Measurements from ENCODE around the gene FARP1. TPM values are rescaled to one million over a fixed set of nuclear protein-coding genes. Genes with fewer than 3 reads are reported as not detected.
"Not testable (repeated sequence)": the region's sequence is repeated elsewhere in the genome, so short reads cannot be mapped to it uniquely, and the experiment has no call there.

The FARP1 gene
- total RNA-seq, 1 donor: 0.42 TPM

GRCh38 chr13:98261165-98261702 is 118.3 kb downstream of the FARP1 start:
- Histone ChIP-seq H3K27me3 (ENCODE audit: insufficient read depth, low read length) (no peaks in the 10 kb centered on the region), H3K9me3 (ENCODE audit: low read depth, low read length) (no peaks in the 10 kb centered on the region), H3K4me3 (ENCODE audit: low read length) (no peak overlapping the region), H3K4me1 (ENCODE audit: insufficient read depth, low read length) (no peaks in the 10 kb centered on the region)

DNA sequence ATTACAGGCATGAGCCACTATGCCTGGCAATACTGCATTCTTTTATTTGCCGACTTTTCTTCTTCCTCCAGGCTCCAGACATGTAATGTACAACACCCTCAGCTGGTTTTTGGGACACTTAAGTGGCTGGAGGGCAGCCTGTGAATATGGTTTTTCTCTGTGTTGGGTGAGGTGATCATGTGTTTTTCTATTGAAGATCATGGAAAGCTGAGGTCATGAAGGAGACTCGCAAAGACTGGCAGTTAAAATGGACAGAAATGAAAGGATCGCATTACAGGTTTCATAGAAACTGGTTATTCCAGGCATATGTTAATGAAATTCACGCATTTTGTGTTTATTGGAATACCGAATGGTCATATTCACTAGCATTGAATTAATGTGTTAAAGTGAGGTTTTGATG is 119.4 kb downstream of the FARP1 start:
- H3K4me3 ChIP-seq (ENCODE audit: low read length): no peak overlapping the region
- H3K27me3 ChIP-seq (ENCODE audit: insufficient read depth, low read length): no peaks in the 10 kb centered on the region
- no peaks in the 10 kb centered on the region for H3K9me3 ChIP-seq (ENCODE audit: low read depth, low read length)
- no peaks in the 10 kb centered on the region for H3K4me1 ChIP-seq (ENCODE audit: insufficient read depth, low read length)

GRCh38 chr13:98263841-98264240 is 120.9 kb downstream of the FARP1 start:
- Histone ChIP-seq H3K4me1 (ENCODE audit: insufficient read depth, low read length) (no peaks in the 10 kb centered on the region), H3K4me3 (ENCODE audit: low read length) (no peak overlapping the region), H3K9me3 (ENCODE audit: low read depth, low read length) (no peaks in the 10 kb centered on the region), H3K27me3 (ENCODE audit: insufficient read depth, low read length) (no peaks in the 10 kb centered on the region)

DNA sequence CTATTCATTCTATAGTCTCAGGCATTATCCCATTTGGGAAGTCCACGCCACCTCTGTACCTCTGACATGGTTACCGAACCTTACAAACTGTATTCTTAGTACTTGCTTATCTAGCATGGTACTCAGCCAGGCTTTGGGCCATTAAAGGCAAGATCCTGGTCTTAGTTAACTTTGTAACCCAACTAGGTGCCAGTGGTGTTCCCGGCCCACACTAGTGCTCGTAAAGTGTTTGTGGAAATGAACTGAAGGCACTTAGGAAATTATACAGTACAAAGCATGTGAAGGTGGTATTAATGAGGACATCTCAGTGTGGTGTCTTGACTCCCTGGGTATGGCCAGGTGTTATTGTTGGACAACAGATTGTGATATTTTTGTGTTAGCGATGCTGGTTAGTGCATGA is 122.0 kb downstream of the FARP1 start:
- no peaks in the 10 kb centered on the region for H3K4me1 ChIP-seq (ENCODE audit: insufficient read depth, low read length)
- H3K27me3 ChIP-seq (ENCODE audit: insufficient read depth, low read length): no peaks in the 10 kb centered on the region
- no peak overlapping the region for H3K4me3 ChIP-seq (ENCODE audit: low read length)
- no peaks in the 10 kb centered on the region for H3K9me3 ChIP-seq (ENCODE audit: low read depth, low read length)

GRCh38 chr13:98265692-98266551 is 123.0 kb downstream of the FARP1 start:
- no peak overlapping the region for H3K4me3 ChIP-seq (ENCODE audit: low read length)
- no peaks in the 10 kb centered on the region for H3K27me3 ChIP-seq (ENCODE audit: insufficient read depth, low read length)
- no peaks in the 10 kb centered on the region for H3K4me1 ChIP-seq (ENCODE audit: insufficient read depth, low read length)
- no peaks in the 10 kb centered on the region for H3K9me3 ChIP-seq (ENCODE audit: low read depth, low read length)

- Histone ChIP-seq H3K9me3 (ENCODE audit: low read depth, low read length) (no peaks in the 10 kb centered on the region), H3K4me3 (ENCODE audit: low read length) (no peak overlapping the region), H3K27me3 (ENCODE audit: insufficient read depth, low read length) (no peaks in the 10 kb centered on the region), H3K4me1 (ENCODE audit: insufficient read depth, low read length) (no peaks in the 10 kb centered on the region)
Measured at GRCh38 chr13:98267080-98267912, 124.4 kb downstream of the FARP1 start.

DNA sequence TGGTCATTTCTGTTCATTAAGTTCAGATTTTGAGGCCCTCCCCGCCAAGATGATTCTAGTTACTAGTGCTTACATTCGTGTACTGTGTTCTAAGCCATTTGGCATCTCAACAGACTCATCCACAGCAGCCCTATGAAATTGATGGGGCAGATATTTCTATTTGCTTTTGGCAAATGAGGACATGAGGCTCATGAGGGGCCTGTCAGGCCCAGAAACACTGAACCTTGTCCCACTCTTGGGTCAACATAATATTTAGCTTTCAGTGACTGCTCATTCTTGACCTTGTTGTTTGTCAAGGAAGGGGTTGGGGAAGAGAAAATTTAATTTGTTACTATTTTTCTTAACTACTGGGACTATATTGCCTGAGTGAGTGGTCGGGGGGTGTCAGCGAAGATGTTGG is 126.5 kb downstream of the FARP1 start:
- no peak overlapping the region for H3K4me3 ChIP-seq (ENCODE audit: low read length)
- no peaks in the 10 kb centered on the region for H3K27me3 ChIP-seq (ENCODE audit: insufficient read depth, low read length)
- no peaks in the 10 kb centered on the region for H3K4me1 ChIP-seq (ENCODE audit: insufficient read depth, low read length)
- H3K9me3 ChIP-seq (ENCODE audit: low read depth, low read length): no peaks in the 10 kb centered on the region

GRCh38 chr13:98270819-98271218 is 127.9 kb downstream of the FARP1 start:
- H3K4me1 ChIP-seq (ENCODE audit: insufficient read depth, low read length): no peaks in the 10 kb centered on the region

DNA sequence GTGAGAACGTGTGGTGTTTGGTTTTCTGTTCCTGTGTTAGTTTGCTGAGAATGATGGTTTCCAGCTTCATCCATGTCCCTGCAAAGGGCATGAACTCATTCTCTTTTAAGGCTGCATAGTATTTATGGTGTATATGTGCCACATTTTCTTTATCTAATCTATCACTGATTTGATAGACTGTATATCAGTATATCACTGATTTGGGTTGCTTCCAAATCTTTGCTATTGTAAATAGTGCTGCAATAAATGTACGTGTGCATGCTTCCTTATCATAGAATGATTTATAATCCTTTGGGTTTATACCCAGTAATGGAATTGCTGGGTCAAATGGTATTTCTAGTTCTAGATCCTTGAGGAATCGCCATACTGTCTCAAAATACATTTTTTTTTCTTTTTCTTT is 128.8 kb downstream of the FARP1 start:
- H3K9me3 ChIP-seq (ENCODE audit: low read depth, low read length); H3K4me1 ChIP-seq (ENCODE audit: insufficient read depth, low read length); H3K27me3 ChIP-seq (ENCODE audit: insufficient read depth, low read length); H3K4me3 ChIP-seq (ENCODE audit: low read length): not testable (repeated sequence)

More at GRCh38 chr13:98270819-98271218, 127.9 kb downstream of the FARP1 start:
- no peak overlapping the region for H3K4me3 ChIP-seq (ENCODE audit: low read length)
- no peaks in the 10 kb centered on the region for H3K27me3 ChIP-seq (ENCODE audit: insufficient read depth, low read length)
- H3K9me3 ChIP-seq (ENCODE audit: low read depth, low read length): no peaks in the 10 kb centered on the region

DNA sequence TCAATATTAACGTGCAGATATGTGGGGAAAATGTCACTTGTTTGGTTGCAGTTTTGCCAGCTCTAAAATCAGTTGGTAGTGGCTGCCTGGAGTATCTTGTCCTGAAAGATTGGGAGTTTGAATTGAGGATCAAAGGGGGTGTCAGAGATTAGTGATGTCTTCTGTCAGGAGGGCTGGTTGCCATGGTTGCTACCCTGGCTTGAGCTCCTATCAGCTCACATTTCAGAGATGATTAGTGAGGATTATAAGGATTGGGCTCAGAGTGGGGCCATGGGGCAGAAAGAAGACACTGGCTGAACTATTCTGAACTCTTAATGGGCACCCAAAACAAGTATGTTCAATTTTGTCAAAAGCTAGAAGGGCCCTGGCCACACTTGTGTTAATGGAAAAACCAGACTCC is 129.7 kb downstream of the FARP1 start:
- Histone ChIP-seq H3K4me1 (ENCODE audit: insufficient read depth, low read length) (no peaks in the 10 kb centered on the region), H3K27me3 (ENCODE audit: insufficient read depth, low read length) (no peaks in the 10 kb centered on the region), H3K9me3 (ENCODE audit: low read depth, low read length) (no peaks in the 10 kb centered on the region), H3K4me3 (ENCODE audit: low read length) (no peak overlapping the region)

- H3K4me1 ChIP-seq (ENCODE audit: insufficient read depth, low read length): no peaks in the 10 kb centered on the region
- no peaks in the 10 kb centered on the region for H3K9me3 ChIP-seq (ENCODE audit: low read depth, low read length)
- no peak overlapping the region for H3K4me3 ChIP-seq (ENCODE audit: low read length)
- no peaks in the 10 kb centered on the region for H3K27me3 ChIP-seq (ENCODE audit: insufficient read depth, low read length)
Measured at GRCh38 chr13:98273067-98273823, 130.4 kb downstream of the FARP1 start.

GRCh38 chr13:98273824-98274742 is 131.2 kb downstream of the FARP1 start:
- no peaks in the 10 kb centered on the region for H3K27me3 ChIP-seq (ENCODE audit: insufficient read depth, low read length)
- H3K4me1 ChIP-seq (ENCODE audit: insufficient read depth, low read length): no peaks in the 10 kb centered on the region
- no peaks in the 10 kb centered on the region for H3K9me3 ChIP-seq (ENCODE audit: low read depth, low read length)
- no peak overlapping the region for H3K4me3 ChIP-seq (ENCODE audit: low read length)

DNA sequence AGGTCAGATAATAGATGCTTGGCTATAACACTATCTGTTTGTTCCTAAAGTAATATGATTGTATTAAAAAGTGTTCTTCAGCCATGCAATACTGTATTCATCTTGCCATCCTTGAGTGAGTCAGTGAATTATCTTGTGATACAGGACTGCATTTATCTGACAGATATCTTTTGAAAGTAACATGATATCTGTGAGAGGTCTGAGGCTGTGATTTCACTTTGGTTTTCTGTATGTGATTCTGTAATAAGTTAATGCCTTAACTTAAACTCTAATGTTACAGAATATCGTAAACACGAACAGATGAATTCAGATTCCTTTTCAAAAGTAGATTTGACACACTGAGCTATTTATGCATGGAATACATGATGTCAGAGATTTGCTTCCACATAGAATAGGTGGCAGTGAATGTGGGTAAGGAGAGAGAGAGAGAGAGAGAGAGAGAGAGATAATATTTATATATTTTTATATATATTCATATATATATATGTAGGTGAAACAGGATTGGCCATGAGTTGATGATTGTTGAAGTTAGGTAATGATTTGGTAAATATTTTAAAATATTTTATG is 132.1 kb downstream of the FARP1 start:
- no peaks in the 10 kb centered on the region for H3K9me3 ChIP-seq (ENCODE audit: low read depth, low read length)
- no peaks in the 10 kb centered on the region for H3K27me3 ChIP-seq (ENCODE audit: insufficient read depth, low read length)
- H3K4me3 ChIP-seq (ENCODE audit: low read length): no peak overlapping the region

More for the DNA sequence above, 132.1 kb downstream of the FARP1 start:
- H3K4me1 ChIP-seq (ENCODE audit: insufficient read depth, low read length): no peaks in the 10 kb centered on the region

Data from mononuclear cell (primary cell).